ENCODE measurements around the gene PIEZO2. TPM values are rescaled to one million over a fixed set of nuclear protein-coding genes. Genes with fewer than 3 reads are reported as not detected.

PIEZO2 gene
- total and polyA plus RNA-seq, 2 of the 8 experiments (the other 6 are each of a cell fraction or from before 2014, with no cell fraction given), result 4.7 to 16.5 TPM

DNA sequence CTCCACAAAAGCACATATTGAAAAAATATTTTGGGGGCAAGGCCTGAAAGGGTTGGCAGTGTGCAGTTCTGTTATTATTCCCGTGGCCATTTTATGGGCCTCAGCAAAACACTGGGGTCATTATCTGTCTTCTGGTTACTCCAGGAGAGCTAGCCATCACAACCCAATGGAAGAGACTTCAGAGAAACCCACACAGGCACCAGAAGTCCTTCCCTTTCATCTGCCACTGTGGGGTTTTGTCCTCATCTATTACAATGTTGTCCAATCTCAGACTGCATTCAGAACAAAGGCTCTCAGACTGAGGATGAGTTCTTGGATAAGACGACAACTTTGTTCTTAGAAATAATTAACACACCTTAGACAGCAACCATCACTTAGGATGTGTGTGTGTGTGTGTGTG lies 98.4 kb downstream of the PIEZO2 start:
- Histone ChIP-seq H3K18ac (ENCODE audit: extremely low read depth, low read length) (no peak overlapping the region), H2BK5ac (ENCODE audit: low read depth, low read length) (no peak overlapping the region), H4K5ac (ENCODE audit: insufficient read length, low read depth, low read length) (no peak overlapping the region), H2AFZ (ENCODE audit: low read length) (no peak overlapping the region), H3K4me2 (ENCODE audit: insufficient read depth in 1 of 2, low read depth in 2 of 2, low read length in 2 of 2) (no peak overlapping the region), H3K4ac (replicated peaks; ENCODE audit: insufficient read length, low read depth, low read length) (no peak overlapping the region), H3K79me1 (ENCODE audit: low read depth, low read length) (0 out of 2 replicates have a peak, but pooled peaks cover 2% of the 10 kb centered on the region), H2BK120ac (replicated peaks; ENCODE audit: low read depth, low read length) (no peak overlapping the region), H4K8ac (ENCODE audit: extremely low read depth, insufficient read depth, low read length) (no peak overlapping the region), H3K9ac (replicated peaks in 1 of 4; ENCODE audit: extremely low read depth in 1 of 4, low read depth in 3 of 4, low read length in 3 of 4) (no peak overlapping the region), H3K14ac (ENCODE audit: insufficient read length) (no peak overlapping the region), H4K20me1 (replicated peaks in 1 of 2; ENCODE audit: control insufficient read depth in 1 of 2, insufficient read depth in 2 of 2, low read length in 2 of 2) (no peaks in the 10 kb centered on the region), H3K4me1 (replicated peaks in 1 of 4; ENCODE audit: control insufficient read depth in 3 of 4, insufficient read depth in 4 of 4, low read length in 3 of 4) (no peaks in the 10 kb centered on the region), H3K23ac (ENCODE audit: insufficient read length) (no peak overlapping the region), H3K9me3 (ENCODE audit: insufficient read depth in 2 of 2, low read depth in 1 of 2, low read length in 1 of 2) (no peaks in the 10 kb centered on the region), H3K56ac (replicated peaks; ENCODE audit: insufficient read length, low read depth, low read length) (no peak overlapping the region), H4K91ac (replicated peaks; ENCODE audit: insufficient read length, low read length) (no peak overlapping the region), H3K23me2 (ENCODE audit: low read depth, low read length) (no peaks in the 10 kb centered on the region), H2AK5ac (ENCODE audit: low read depth, low read length) (no peak overlapping the region), H2BK15ac (ENCODE audit: low read length) (no peak overlapping the region), H2BK12ac (ENCODE audit: low read depth, low read length) (no peak overlapping the region), H3K79me2 (ENCODE audit: control insufficient read depth in 1 of 2, insufficient read depth in 2 of 2, low read length in 2 of 2) (no peaks in the 10 kb centered on the region), H3K36me3 (ENCODE audit: control insufficient read depth in 2 of 4, insufficient read depth in 4 of 4, low read length in 3 of 4) (no peaks in the 10 kb centered on the region), H3K4me3 (ENCODE audit: extremely low read depth in 1 of 4, insufficient read depth in 2 of 4, low read depth in 3 of 4, low read length in 4 of 4) (no peak overlapping the region), H2BK20ac (ENCODE audit: low read length) (no peak overlapping the region), H3K27me3 (replicated peaks in 1 of 4; ENCODE audit: control insufficient read depth in 3 of 4, extremely low read depth in 1 of 4, insufficient read depth in 3 of 4, low read length in 3 of 4) (no peaks in the 10 kb centered on the region), H3K27ac (ENCODE audit: low read depth, low read length) (no peak overlapping the region)
- POLR2A ChIA-PET (ENCODE audit: partially characterized antibody), result no interaction called here
- CTCF ChIA-PET (ENCODE audit: partially characterized antibody), result interaction anchor here (1.3 to 1.4 kb wide), 2 partner anchors 9 to 202 kb away, joined by 4 to 8 read pairs; no protein-coding TSS in a partner anchor
- no peak for TF ChIP-seq SAP30 (IDR thresholded peaks at IDR 0.05; ENCODE audit: insufficient read depth, insufficient replicate concordance, low read length)
- no peak for TF ChIP-seq ASH2L (IDR thresholded peaks at IDR 0.05; ENCODE audit: low read length)
- TF ChIP-seq ATF2 (IDR thresholded peaks at IDR 0.05; ENCODE audit: low read length), result no peak
- TF ChIP-seq POLR2AphosphoS5 (IDR thresholded peaks at IDR 0.05; ENCODE audit: low read depth, low read length), result no peak
- no peak for TF ChIP-seq CBX5 (IDR thresholded peaks at IDR 0.05; ENCODE audit: low read depth, low read length)
- TF ChIP-seq SP2 (IDR thresholded peaks at IDR 0.05; ENCODE audit: low read length), result no peak
- WGBS, 2 experiments (ENCODE audit: extremely low coverage in 1 of 2, insufficient coverage in 1 of 2, insufficient read length in 1 of 2, insufficient replicate concordance in 2 of 2, low coverage in 1 of 2, low lambda C conversion rate in 2 of 2, missing lambda C conversion rate in 1 of 2), result 87% methylated on average over 2 of the region's 2 CpGs; no CpG with 5 or more reads in 1 of the 2 experiments
- no peak for DNase-seq (ENCODE audit: low read depth in 1 of 2, low spot score in 2 of 2)
- no peak for FAIRE-seq
